GM18499 (cell line): Measurements from ENCODE around the gene CHST7.

ENCODE experiments used
- ATAC-seq: cut with Tn5 transposase; IDR thresholded peaks from one replicate; pipeline ENCODE4 v1.9.1; 2021; ENCODE audit warnings: moderate number of reproducible peaks; ENCODE audit not compliant: insufficient read depth, unreplicated experiment

The CHST7 gene

DNA sequence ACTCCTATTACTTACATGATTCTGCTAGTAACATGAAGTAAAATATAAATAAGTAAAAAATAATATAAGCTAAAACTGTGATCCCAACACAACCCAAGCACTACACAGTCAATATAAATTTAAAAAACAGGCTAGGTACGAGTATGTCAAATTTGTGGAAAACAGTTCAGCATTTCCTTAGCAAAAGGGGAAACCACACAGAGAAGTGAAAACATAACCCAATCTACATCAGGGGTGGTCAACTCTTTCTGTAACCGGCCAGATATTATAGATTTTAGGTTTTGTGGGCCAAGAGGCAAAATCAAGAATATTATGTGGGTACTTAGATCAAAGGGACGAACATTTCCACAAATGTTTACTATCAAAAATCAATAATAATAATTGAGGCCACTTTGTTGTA, 70.1 kb downstream of the CHST7 start:
- ATAC-seq = no peak

- no peak for ATAC-seq
Measured at GRCh38 chrX:46645614-46646013, 72.0 kb downstream of the CHST7 start.

GRCh38 chrX:46647251-46647650, 73.7 kb downstream of the CHST7 start:
- ATAC-seq = no peak
